Activated CD4-positive, alpha-beta T cell treated with anti-CD3 and anti-CD28 coated beads, Interleukin-2, Interleukin-4, amounts not matched to agents 100 ng/mL and 50 ng/mL, durations not matched to agents 16 hours and 8 hours (primary cell): Measurements from ENCODE around the gene GSTM5.
"Not testable (repeated sequence)": the region's sequence is repeated elsewhere in the genome, so short reads cannot be mapped to it uniquely, and the experiment has no call there.

Source experiments
- DNase-seq: peaks from one replicate; pipeline ENCODE4 v3.0.0-alpha.2; 2020; ENCODE audit warnings: low spot score

Gene GSTM5

DNA sequence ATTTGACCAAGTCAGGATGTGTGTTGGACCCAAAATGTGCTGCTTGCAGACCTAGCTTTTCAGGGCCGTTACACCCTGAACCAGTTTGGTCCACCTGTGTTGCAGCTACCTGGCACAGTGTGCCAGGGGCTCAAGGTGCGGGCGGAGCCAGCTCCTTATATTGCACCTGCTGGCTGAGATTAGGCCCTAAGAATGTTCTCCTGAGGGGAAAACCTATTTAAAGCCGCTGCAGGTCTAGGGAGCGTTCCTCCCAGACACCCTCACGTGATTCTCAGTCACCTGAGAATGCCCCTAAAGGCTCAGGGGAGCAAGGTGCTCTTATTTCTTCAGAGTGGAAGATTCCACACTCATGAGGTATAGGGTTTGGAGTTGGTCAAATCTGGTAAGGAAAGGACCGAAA lies 16.8 kb downstream of the GSTM5 start:
- no peak for DNase-seq

DNA sequence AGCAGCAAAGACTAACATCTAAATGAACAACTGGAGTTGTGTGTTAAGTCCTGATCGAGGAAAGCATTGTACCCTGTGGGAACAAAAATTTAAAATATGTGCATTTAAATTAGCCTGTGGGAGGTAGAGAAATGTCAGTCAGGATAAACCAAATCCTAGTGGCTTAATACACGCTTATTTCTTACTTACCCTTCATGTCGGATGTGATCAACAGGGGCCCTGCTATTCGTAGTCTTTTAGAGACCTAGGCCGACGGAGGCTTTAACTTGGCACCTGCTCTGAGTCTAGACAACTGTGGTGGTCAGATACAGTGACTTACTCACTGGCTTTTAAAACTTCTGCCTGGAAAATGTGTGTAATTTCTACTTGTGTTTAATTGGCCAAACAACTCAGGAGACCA lies 18.6 kb downstream of the GSTM5 start:
- no peak for DNase-seq

GRCh38 chr1:109732390-109732881 lies 20.4 kb downstream of the GSTM5 start:
- no peak for DNase-seq

DNA sequence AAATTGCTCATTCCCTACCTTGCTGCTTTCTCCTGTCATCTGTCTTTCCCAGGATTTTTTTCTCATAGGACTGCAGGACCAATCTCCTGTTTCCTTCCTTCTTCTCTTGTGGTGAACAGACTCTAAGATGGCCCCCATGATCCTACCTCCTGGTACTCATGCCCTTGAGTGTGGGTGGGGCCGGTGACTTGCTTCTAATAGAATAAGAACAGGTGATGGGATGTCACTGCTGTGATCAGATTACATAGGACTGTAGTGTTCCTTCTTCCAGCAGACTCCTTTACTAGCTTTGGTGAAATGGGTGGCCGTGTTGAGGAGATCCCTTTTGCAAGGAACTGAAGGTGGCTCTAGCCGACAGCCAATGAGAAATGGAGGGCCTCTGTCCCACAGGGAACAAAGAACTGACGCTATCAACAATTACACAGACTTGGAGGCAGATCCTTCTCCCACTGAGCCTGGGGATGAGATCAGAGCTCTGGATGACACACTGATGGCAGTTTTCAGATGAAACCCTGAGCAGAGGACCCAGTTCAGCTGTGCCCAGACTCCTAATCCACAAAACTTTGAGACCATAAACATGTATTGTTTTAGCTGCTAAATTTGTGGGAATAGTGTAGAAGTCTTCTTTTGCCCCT lies 21.3 kb downstream of the GSTM5 start:
- DNase-seq, result no peak

GRCh38 chr1:109739738-109740614 lies 27.9 kb downstream of the GSTM5 start:
- peak; percentile 56 for DNase-seq

GRCh38 chr1:109740615-109741373 lies 28.7 kb downstream of the GSTM5 start, which contains the start of gene GSTM3:
GSTM3 (minus strand) TSS chr1:109741038; CDS start chr1:109740287, 751 bp downstream.
- DNase-seq, result no peak

DNA sequence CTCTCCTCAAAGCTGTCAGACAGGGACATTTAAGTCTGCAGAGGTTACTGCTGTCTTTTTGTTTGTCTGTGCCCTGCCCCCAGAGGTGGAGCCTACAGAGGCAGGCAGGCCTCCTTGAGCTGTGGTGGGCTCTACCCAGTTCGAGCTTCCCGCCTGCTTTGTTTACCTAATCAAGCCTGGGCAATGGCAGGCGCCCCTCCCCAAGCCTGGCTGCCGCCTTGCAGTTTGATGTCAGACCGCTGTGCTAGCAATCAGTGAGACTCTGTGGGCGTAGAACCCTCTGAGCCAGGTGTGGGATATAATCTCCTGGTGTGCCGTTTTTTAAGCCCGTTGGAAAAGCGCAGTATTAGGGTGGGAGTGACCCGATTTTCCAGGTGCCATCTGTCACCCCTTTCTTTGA lies 36.3 kb downstream of the GSTM5 start:
- DNase-seq, result not testable (repeated sequence)

- no peak for DNase-seq
Observed at GRCh38 chr1:109749221-109749620, 37.2 kb downstream of the GSTM5 start.

- DNase-seq, result no peak
Observed at GRCh38 chr1:109750241-109750882, 38.3 kb downstream of the GSTM5 start.

DNA sequence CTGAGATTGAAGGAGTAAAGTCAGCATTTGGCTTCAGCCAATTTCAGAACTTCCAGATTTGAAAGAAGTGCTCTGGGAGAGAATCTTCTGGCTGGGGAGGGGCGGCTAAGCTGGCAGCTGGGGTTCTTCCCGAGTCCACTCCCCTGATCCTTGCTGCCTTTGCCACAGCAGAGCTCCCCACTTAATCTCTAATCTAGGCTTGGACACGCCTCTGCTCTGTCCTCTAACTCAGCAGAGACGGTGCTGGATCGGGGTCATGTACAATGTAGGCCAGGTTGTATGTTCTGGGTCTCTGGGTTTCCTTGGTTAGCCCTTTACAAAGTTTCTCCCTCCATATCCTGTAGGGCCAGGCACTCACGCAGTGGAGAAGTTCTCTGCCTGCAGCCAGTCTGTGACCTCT lies 38.9 kb downstream of the GSTM5 start:
- DNase-seq, result no peak

DNA sequence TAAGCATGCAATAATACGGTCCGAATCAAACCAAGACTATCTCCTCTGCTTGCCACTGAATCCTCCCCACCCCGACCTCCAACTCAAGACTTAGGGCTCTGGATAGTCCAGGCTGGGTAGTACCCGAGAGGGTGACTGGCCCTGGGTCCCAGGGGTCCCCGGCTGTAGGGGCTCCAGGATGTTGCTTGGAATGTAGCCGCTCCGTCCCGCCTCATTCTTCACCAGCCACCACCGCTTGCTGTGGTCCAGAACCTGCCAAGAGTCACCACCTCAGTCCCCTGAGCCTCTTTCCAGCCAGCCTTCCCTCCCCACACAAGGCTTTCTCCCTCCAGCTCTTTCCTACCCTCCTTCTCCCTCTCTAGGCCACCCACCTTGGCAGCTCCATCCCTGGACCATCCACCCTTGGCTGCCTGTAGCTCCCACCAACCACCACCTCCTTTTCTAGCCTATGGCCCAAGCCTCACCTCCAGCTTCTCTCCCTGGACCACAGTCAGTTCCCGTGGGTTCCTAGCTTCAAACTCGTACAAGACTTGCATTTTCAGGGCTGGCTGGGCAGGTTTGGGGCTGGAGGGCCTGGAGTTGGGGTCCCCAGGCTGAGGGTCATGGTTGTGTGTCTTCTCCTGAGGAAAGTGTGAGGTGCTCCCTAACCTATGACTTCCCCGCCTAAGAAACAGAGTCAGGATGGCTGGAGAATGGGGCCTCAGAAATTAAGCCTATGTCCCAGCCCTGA lies 39.6 kb downstream of the GSTM5 start:
- DNase-seq, result no peak

DNA sequence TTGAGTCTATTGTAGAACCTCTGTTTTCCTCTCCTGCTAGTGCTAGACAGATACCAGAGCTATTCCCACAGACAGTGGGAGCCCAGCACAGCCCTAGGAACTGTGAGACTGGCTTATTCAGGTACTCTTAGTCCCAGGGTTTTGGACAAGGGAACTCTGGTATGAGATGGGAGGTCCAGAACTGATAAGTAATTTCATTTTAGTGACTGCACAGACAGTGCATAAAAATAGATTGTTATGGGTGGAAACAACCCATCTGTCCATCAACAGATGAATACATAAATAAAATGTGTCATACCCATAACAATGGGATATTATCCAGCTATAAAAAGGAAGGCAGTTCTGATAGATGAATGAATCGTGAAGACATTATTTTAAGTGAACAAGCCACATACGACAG lies 42.7 kb downstream of the GSTM5 start:
- no peak for DNase-seq

- not testable (repeated sequence) for DNase-seq
Observed at GRCh38 chr1:109756325-109756724, 44.3 kb downstream of the GSTM5 start.

GRCh38 chr1:109756848-109757521 lies 44.9 kb downstream of the GSTM5 start:
- no peak for DNase-seq

GRCh38 chr1:109757936-109758786 lies 46.1 kb downstream of the GSTM5 start:
- DNase-seq, result no peak

GRCh38 chr1:109759513-109760334 lies 47.7 kb downstream of the GSTM5 start:
- no peak for DNase-seq

- DNase-seq, result no peak
Observed at GRCh38 chr1:109760581-109761226, 48.7 kb downstream of the GSTM5 start.
